Body of pancreas (tissue), 4 donors: Measurements from ENCODE around the gene FOXL2.

ENCODE experiments used
- POLR2A ChIP-seq, 3 donors: fragments of 450-650 bp; IDR thresholded peaks; one replicate each; pipeline ENCODE4 v1.6.1; 2016; ENCODE audit warnings: antibody characterized with exemption in 3 of 3, mild to moderate bottlenecking in 2 of 3
- TF ChIP-seq, protein P1 (sequence below), 7 experiments: fragments of 450-650 bp in 4 of 7; fragments of 200-600 bp in 3 of 7; sonication (generic) in 3 of 7; IDR thresholded peaks; one replicate each; pipeline ENCODE4 v1.5.1; 2016 to 2019; ENCODE audit warnings: antibody characterized with exemption in 7 of 7

DNA sequence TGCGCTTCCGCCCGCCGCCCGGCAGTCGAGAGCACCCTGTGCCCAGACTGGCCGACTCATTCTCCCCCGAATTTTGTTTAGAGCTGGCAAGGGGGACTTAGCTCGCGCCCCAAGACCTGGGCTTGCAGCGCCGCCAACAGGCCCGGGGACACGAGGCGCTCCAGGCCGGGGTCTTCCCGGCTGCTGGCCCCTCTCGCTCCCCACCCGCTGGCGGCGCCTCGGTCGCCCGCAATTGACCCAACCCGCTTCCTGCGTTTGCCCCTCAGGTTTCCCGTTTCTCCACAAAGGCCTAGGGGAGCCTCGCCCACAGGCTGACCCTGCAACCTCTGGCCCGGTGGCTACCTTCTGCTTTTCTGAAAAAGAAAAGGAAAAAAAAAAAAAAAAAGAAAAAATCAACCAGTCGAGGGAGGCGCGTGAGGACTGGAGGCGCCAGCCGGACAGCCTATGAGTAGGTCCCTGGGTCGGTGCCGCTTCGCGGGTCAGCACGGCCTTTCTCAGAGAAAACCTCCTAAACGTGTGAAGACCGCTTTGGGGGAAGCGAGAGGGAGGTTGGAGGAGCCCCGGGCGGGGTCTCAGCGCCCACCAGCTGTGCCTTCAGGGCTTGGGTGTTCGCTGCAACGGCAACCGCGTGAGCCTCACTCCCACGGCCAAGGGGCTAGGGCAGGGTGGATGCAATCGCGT lies 7.2 kb downstream of the FOXL2 start:
- TF ChIP-seq, protein P1, sequence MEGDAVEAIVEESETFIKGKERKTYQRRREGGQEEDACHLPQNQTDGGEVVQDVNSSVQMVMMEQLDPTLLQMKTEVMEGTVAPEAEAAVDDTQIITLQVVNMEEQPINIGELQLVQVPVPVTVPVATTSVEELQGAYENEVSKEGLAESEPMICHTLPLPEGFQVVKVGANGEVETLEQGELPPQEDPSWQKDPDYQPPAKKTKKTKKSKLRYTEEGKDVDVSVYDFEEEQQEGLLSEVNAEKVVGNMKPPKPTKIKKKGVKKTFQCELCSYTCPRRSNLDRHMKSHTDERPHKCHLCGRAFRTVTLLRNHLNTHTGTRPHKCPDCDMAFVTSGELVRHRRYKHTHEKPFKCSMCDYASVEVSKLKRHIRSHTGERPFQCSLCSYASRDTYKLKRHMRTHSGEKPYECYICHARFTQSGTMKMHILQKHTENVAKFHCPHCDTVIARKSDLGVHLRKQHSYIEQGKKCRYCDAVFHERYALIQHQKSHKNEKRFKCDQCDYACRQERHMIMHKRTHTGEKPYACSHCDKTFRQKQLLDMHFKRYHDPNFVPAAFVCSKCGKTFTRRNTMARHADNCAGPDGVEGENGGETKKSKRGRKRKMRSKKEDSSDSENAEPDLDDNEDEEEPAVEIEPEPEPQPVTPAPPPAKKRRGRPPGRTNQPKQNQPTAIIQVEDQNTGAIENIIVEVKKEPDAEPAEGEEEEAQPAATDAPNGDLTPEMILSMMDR (IDR thresholded peaks at IDR 0.05): no peak
- no peak for TF ChIP-seq POLR2A (IDR thresholded peaks at IDR 0.05)
